Erythroblast (primary cell): ENCODE measurements around the gene TAPBP.
"Not testable (repeated sequence)": the region's sequence is repeated elsewhere in the genome, so short reads cannot be mapped to it uniquely, and the experiment has no call there.

Experiments
- GATA1 ChIP-seq: IDR thresholded peaks from 2 replicates; pipeline ENCODE4 v1.6.1; 2011; ENCODE audit warnings: low read depth, mild to moderate bottlenecking, control low read depth, low read length, moderate library complexity
- POLR2A ChIP-seq: IDR thresholded peaks from 2 replicates; pipeline ENCODE4 v1.6.1; 2011; ENCODE audit warnings: mild to moderate bottlenecking, low read length

DNA sequence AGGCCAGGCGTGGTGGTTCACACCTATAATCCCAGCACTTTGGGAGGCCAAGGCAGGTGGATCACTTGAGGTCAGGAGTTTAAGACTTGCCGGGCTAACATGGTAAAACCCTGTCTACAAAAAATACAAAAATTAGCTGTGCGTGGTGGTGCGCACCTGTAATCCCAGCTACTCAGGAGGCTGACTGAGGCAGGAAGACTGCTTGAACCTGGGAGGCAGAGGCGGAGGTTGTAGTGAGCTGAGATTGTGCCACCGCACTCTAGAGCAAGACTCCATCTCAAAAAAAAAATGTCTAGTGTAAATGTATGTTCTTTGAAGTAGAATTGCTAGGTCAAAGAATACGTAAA, 29.7 kb upstream of the TAPBP start:
- not testable (repeated sequence) for TF ChIP-seq POLR2A, GATA1
